HK-2 (cell line): ENCODE results near the gene MRPL44.
A peak's percentile ranks its signal among the peaks of the same experiment; 100 is the strongest.
"Not testable (repeated sequence)": the region's sequence is repeated elsewhere in the genome, so short reads cannot be mapped to it uniquely, and the experiment has no call there.

Experiments
- DNase-seq: peaks from one replicate; pipeline ENCODE4 v3.0.0-alpha.2; 2018; ENCODE audit not compliant: unreplicated experiment

MRPL44 gene

DNA sequence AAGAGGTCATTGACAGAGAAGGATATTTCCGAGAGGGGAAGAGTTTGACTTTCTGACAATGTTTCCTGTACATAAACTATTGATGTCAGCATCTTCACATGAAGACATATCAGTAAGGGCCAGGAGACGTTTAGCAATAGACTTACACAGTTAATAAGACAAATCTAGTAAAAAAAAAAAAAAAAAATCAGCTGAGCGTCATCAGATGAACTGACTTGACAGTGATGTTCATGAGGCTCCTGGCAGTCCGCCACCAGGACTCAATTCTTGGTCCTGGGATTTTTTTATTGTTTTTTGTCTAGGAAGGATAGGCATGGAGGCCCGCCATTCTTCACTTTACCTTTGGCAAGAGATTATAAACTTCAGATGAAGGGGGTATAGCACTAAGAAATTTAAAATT, 14.5 kb downstream of the MRPL44 start:
- no peak for DNase-seq

DNA sequence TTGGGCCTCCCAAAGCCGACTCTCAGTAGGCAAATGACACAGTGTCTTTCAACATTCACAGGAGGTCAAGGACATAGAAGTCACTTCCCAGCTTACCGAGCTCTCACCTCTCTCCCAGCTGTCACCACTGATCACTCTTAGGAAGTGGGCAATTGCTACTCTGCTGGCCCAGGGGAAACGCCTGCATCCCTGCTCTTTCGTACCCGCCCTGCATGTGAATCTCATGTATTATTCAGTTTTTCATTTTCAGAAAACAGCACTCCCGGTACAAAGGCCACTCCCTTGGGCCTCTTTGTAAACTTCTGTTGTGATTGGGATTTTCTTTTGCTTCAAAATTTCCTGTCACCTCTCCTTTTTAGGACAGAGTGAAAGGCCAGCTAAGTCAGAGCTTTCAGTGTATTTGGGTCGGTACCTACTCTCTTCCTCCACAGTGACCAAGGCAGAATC, 15.4 kb downstream of the MRPL44 start:
- DNase-seq: no peak

DNA sequence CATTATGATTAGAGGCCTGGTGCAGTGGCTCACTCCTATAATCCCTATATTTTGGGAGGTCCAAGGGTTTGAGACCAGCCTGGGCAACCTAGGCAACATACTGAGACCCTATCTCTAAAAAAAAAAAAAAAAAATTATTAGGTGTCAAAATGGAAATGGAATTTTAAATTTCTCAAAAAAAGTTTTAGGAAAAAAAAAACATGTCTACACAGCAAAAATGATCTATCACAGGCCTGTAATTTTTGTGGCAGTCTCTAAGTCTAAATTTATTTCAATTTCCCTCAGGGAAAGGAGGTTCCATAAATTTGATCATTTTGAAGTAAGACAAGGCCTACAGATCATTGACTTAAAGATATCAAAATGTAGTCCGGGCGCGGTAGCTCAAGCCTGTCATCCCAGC, 16.3 kb downstream of the MRPL44 start:
- no peak for DNase-seq

DNA sequence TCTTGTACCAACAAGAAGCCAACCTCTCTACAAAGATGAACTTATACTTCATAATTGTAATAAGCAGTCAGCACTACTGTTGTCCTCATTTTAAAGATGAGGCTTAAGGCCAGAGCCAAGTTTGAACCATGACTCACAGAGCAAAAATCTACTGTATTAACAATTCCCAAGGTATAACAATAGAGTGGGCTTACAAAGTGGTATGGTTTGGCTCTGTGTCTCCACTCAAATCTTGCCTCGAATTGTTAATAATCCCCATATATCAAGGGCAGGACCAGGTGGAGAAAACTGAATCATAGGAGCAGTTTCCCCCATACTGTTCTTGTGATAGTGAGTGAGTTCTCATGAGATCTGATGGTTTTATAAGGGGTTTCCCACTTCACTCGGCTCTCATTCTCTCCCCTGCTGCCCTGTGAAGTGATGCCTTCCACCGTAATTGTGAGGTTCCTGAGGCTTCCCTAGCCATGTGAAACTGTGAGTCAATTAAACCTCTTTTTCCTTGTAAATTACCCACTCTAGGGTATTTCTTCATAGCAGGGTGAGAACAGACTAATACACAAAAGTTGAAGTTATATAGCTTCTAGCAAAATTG, 19.5 kb downstream of the MRPL44 start:
- no peak for DNase-seq

DNA sequence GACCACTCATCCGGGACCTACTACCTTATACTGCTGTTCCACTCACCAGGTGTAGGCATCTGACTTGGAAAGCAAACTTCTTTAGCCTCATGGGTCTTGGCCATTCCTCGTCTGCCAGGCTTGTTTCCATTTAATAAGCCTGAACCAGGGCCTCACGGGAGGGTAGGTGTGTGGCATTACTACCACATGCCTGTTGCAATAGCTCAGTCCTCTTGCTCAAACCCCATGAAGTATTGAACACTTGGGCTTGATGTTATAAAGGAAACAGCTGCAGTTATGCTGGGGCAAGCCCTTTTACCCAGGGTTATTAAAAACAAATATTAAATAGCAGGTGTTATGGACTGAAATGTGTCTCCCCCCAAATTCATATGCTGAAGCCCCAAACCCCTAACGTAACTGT, 21.2 kb downstream of the MRPL44 start:
- DNase-seq: no peak

DNA sequence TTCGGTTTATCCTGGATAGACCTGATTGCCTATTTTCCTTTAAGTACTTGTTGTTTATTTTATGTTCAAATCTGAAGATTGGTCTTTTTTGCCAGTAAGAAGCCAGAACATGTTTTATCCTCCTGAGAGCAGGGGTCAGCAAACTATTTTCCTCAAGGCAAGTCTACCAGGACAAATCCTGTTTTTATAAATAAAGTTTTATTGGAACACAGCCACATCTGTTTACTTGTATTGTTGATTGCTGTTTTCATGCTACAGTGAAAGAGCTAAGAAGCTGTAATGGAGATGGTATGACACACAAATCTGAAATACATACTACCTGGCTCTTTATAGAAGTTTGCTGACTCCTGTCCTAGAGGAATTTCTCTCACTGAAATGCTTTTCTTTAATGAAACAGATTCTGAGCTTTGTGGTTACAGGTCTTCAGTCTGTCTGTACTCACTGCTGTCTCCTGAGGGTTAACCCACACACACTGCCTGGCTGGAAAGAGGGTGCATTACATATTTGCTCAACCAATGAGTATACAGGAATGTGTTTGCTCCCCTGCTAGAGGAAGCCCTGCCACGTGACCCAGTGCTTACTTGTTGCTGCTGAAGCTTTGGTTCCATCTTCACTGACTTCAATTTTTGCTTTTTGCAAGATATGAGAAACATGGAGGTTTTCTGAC, 22.6 kb downstream of the MRPL44 start:
- DNase-seq: no peak

DNA sequence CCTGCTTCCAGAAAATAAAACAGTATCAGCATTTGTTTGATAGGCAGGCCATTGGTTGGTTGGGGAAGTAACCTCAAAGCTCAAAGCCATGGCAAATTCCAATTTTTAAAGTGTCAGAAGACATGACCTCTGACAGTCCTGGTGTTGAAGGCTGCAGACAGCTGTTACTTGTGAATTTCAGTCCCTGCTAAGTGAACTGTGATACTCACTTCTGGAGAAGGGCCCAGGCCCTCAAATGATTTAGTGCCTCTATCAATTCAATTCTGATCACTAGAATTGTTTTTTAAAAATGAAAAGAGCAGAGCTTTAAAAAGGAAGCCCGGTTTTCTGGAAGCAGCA, 23.1 kb downstream of the MRPL44 start:
- DNase-seq: no peak

DNA sequence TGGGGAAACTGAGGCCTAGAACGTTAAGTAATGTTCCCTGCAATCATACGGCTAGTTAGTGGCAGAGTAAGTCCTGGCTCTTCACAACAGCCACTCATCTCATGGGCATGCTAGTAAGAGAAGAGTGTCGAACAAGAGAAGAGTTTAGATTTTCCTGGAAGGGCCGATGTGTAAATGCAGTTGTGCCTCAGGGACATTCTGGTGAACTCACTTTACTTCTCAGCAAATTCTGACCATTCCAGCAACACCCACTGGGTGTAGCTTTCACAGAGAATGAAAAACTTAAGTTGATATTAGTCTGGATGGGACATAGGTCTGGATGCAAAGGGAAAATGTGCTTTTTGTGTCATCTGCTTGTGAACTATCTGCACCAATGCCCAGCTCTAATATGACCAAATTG, 23.5 kb downstream of the MRPL44 start:
- DNase-seq: no peak

DNA sequence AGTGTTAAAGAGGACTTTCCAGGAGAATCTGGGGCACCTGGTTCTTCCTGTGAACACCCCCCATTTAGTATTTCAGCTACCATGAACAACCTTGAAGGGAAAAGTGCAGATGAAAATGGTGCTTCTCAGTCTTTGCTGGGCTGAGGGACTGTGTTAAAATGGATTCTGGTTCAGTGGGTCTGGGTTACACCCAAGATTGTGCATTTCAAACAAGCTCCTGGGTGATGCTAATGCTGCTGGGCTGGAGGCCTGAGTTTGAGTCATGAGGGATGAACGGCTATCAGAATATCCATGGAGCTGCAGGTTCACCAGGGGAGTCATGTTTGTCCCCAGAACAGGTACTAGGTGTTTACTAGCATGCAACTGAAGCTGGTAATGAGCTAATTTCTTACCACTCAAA, 24.0 kb downstream of the MRPL44 start:
- no peak for DNase-seq

DNA sequence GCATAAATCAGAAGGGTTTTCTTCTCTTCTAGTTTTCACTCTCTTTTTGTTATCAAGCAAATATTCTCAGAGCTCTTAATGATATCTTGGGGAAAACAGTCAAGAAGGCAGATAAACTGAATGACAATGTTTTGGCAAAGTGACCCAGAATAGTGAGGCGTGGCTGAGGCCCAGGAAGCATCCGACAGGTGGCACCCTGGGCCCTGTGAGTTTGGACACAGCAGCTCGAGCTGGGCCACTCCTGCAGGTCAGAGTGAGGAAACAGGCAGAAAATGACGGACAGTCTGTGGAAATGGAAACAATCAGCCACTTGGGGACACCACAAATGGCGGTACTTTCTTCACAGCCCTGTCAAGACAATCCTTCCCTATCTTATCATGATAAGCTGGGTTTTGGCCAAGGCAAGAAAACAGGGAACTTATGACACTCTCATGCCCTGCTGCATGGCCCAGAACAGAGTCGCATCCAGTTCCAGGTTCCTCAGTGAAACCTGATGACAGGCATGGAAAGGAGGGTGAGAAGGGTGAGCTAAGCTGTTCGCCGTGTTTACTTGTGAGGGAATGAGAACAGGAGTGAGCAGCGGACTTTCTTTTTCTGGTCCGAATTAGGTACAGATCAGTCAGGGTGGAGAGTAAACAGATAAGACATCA, 32.1 kb downstream of the MRPL44 start:
- DNase-seq: no peak

DNA sequence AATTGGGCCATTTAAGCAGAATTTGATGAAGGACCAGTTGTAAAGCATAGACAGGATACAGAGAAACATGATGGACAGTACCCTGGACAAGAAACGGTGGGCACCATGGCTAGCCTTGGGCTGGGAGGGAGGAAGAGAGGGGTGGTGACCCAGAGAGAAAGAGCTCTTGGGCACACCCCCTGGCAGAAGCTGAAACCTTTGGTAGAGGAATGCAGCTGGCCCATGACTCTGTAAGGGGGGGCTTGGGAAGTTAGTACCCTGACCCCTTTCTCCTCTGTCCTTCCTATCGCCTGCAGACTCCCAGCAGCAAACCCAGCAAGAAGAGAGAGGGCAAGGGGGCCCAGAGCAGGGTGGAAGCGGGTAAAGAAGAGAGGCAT, 32.6 kb downstream of the MRPL44 start:
- DNase-seq: no peak

DNA sequence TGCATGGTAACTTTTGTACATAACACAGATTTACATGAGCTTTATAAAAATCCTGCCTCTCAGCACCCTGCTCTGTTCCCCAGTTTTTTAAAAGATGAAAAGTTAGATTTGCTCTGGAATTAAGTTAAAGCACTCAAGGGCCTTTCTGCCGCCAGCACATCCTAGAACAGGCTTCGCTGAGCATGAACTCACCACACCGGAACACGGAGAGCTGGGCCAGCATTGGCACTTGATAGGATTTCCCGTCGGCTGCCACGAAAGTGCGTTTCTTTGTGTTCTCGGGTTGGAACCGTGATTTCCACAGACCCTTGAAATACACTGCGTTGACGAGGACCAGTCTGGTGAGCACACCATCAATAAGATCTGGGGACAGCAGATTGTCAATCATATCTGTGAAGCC, 34.3 kb downstream of the MRPL44 start:
- no peak for DNase-seq

DNA sequence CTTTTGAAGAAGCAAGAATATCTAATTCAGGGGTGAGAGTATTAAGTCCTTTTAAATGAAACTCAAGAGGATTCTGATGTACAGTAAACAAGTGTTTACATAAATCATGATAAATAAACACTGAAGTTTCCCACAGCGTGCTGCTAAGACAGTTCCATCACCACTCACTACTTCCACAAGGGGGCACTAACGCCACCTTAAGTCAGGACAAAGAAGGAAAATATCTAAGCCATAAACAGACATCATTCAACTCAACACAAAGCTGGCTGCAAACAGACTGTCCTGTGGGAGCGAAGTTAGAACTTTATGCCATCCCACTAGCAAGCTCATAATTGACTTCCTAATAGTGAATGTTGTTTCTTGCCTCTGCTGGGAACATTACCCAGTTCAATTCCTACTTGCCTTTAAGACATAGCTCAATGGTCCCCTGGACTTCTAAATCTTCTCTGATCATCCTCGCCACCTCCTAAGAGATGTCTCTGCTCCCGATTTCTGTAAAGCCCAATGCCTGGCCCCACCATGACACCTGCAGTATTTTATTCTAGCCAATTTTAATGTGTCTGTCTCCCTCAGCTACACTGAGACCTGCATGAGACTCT, 36.5 kb downstream of the MRPL44 start:
- DNase-seq: peak; percentile 44

DNA sequence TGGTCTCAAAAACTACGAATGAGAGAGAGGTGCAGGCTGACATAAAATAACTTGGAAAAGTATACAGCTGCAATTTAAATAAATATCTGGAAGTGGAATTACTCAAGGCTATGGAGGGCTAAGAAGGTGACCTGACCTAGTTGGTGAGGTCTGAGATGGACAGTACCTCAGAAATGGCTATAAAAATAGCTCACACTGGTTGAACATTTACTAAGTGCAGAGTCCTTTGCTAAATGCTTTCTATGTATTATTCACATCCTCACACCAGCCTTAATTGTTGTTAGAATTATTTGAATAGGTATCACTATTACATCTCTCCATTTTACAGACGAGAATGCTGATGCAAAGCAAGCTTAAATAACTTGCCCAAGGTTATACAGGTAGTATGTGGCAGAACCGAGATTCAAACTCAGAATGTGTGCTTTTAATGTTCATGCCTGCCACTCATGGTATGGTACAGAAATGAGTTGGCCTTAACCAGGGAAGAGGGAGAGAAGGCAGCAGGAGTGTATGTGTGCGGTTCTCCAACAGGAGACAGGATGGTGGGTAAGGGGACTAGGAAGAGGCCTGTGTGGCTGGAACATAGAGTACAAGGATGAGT, 37.4 kb downstream of the MRPL44 start:
- no peak for DNase-seq

DNA sequence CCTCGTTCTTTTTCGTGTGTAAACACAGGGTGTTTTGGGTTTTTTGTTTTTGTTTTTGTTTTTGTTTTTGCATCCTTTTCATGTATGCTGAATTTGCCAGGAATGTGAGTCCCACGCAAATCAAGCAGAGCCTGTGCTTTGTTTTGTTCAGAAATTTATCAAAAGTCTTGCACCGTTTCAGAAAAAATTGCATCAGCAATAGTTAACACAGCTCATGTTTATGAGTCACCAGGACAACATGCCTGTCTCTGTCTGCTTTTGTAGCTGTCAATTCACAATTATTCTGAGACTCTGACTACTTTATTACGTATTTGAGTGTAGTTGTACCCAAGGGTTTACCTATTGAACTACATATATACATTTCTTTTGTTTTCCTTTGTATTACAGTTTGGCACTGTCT, 38.3 kb downstream of the MRPL44 start:
- DNase-seq: no peak

DNA sequence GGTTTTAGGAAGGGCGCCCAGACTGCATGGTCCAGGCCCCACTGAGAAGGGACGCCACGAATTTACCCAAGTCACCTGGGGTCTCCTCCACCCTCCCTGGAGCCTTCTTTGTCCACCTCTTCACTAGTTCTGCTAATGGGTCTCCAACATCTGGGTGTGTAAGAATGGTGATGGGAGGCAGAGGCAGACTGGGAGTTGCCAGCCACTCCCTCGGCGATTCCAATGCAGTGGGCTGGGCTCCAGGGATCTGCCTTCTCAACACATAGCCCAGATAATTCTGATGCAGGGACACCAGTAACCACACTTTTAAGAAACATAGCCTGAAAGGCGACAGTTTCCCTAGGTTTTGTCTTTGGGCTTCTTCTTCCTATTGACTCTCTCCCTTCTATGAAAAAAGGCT, 39.1 kb downstream of the MRPL44 start:
- no peak for DNase-seq

DNA sequence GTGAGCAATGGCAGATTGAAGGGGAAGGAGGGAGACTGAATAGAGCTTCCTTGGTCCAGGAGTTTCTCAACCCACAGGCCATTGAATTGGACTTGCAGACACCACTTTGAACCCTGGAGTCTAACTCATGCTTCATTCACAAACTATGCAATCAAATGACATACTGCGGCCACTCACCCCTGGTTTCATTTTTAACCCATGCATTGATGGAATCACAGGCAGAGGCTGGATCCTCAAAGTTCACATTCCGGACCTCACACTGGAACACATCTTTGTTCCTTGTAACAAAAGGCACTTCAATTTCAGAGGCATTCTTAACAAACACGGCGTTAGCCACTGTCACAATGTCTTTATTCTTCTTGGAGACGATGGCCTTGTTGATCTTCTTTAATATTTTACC, 40.7 kb downstream of the MRPL44 start:
- no peak for DNase-seq

DNA sequence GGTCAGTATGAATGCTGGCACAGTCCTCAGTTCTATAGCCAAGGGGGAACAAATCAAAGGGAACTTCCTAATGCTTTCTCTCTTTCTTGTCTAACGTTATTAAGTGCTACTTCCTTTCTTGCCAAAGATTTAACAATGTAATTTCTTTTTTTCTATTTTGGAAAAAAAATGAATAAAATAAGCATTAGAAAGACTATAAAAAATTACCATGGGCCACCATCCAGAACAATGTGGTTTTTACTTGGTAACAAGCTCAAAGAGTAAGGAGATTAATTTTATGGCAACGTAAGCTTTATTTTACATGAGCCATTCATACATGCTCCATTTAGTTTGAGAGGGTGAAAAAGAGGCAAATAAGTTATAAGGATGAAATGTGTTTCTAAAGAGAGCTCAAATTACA, 41.7 kb downstream of the MRPL44 start:
- no peak for DNase-seq

DNA sequence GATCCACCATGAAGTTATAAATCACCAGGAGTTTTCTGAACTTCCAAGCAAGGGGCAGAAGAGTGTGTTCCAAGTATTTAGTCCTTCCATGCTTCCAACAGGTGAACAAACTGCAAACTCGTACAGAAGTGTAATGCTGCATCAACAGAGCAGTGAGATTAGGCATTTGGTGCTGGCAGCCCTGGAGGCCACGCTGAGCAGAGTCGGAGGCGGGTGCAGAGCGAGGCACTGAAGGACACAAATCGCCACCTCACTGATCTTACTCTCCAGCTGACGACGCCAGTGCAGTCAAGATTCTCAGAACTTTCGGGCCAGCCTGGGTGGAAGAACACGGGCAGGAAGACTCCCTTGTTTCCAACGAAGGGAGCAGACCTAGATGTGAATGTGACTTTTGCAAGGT, 42.6 kb downstream of the MRPL44 start:
- DNase-seq: no peak

DNA sequence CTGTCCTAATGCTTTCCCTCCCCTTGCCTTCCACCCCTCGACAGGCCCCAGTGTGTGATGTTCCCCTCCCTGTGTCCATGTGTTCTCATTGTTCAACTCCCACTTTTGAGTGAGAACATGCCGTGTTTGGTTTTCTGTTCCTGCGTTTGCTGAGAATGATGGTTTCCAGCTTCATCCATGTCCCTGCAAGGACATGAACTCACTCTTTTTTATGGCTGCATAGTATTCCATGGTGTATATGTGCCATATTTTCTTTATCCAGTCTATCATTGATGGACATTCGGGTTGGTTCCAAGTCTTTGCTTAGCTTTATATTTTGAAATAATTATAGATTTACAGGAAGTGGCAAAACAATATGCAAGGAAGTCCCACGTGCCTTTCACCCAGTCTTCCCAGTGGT, 43.4 kb downstream of the MRPL44 start:
- DNase-seq: not testable (repeated sequence)

DNA sequence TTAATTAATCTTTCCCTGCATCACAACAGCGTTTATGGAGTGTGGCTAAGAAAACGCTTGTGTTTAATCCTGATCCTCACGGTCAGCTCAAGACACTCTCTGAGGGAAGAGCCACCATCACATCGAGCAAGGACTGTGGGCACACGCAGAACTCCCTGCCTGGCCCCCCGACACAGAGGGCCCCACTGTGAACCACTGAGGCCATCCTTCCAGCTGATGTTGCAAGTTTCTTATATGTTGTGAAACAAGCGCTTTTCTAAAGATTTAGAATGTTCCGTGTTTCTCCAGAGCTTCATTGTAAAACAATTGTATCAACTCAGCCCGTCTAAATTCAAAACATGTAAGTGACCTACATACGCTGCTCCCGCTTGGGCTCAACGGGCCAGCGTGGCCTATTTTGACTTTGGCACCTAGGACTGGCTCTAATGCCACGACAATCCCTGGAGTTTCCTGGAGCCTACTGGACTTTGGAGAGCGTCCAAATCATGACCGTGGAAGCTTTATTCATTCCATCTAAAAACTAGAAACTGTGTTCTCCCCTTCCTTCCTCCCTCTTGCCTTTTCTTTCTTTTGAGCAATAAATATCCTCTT, 46.9 kb downstream of the MRPL44 start:
- DNase-seq: no peak

DNA sequence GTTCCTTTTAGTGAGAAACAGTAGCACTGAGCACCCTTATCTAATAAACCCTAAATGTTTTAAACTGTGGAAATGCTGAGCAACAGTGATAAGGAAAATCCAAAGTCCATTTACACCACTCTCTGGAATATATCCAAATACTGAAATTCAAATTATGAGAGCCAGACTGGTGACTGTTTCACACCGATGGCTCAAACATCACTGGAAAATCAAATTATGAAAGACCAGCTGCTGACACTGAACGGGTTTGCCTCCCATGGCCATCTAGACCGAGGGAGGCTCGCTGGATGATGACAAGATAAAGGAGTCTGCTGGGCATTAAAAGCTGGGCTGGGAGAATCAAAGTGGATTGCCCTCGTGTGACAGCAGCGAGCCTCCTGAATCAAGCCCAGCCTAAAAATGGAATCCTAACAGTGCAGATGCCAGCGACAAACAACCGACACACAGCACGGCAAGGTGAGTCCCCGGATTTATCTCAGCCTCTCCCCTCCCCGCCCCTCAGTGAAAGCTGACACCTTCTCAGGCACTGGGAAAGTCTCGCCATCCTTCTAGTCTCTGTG, 51.5 kb downstream of the MRPL44 start:
- no peak for DNase-seq
